ENCODE data around the gene B4GALT7.
"Not testable (repeated sequence)": the region's sequence is repeated elsewhere in the genome, so short reads cannot be mapped to it uniquely, and the experiment has no call there.

B4GALT7 gene

GRCh38 chr5:177599731-177600507 lies at the start of gene B4GALT7:
B4GALT7 (plus strand) TSS chr5:177600132; CDS start chr5:177600211, 79 bp downstream.
- peak; percentile 71 to 84 (median 83) for DNase-seq (ENCODE audit: low read depth in 2 of 3, low spot score in 2 of 3)

GRCh38 chr5:177552839-177553455 lies 47.0 kb upstream of the B4GALT7 start:
- no peak for DNase-seq (ENCODE audit: low read depth in 2 of 3, low spot score in 2 of 3)

DNA sequence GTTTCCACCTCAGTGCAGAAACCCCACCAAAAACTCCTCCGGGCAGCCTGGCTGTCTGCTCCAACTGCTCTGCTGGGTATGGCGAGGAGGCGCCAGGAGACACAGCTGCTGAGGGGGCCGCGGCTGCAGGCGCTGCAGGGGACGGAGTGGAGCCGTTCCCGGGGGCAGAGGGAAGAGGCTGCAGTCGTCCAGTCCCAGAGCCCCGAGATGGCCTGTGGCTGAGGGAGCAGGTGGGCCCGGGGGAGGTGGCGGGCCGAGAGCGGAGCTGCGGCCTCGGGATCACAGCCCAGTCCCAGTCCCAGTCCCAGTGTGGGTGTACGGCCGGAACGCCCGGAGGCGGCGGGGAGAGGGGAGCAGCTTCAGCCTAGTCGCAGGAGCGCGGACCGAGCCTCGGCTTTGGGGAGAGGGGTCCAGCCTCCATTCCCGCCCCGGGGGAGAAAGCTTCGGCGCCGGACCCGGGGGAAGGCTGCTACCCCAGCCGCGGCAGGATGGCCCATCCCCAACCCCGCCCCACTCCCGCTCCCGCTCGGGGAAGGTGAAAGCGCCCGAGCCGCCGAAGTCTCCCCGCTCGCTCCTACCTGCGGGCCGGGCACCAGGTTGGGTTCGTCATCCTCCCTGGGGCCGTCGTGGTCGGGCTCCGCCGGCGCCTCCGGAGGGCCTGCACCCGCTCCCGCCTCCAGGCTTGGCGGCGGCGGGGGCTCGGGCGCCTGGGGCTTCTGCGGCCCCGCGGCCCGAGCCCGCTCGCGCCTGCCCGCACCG lies 46.1 kb upstream of the B4GALT7 start:
- peak in 2 of 3 experiments; percentile 8 to 29 for DNase-seq (ENCODE audit: low read depth in 2 of 3, low spot score in 2 of 3)

DNA sequence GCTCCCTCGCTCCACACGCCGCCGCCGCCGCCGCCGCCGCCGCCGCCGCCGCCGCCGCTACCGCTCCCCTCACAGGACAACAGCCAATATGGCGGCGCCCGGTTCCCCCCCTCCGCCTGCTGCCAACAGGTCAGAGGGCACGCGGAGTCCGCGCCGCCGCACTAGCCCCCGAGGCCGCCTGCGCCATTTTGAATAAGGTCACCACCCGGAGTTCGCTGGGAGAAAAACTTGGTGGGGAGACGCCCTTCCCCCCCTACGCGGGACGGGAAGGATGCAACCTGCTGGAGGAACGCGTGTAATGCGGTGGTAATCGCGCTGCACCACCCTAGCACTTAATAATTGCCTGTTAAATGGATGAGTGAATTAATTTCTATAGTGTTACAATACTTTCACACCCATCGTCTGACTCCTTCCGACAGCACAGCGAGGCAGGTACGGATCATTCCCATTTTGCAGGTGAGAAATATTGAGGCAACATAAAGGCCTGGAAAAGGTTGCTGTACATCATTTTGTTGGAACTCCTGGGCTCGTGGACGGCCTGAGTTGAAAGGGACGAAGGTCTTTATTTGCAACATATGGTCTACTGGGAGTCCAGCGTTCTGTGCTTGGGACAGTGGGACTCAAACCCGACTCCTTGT lies 45.3 kb upstream of the B4GALT7 start, which contains the start of gene FAM193B:
FAM193B (minus strand) TSS at position 90 of the 638 bp plus-strand sequence. CDS start 105 bp downstream, outside the sequence.
- peak; percentile 81 to 91 (median 90) for DNase-seq (ENCODE audit: low read depth in 2 of 3, low spot score in 2 of 3)

DNA sequence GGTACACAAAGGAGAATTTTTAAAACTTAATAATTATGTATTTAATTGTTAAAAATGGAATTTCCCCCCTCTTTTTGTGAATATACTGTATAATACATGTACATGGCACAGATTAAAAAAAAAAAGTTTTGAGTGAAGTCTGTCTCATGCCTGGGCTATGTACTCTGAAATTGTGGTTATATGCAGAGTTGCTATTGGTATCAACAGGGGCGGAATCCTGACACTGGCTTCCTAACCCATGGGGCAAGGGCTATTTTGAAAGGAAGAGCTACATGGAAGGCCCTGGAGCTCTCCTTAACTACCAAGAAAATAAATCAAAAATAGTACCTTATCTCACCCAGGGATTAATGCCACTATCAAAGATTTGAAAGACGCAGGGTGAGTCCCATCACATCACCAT lies 44.7 kb upstream of the B4GALT7 start:
- DNase-seq (ENCODE audit: low read depth in 2 of 3, low spot score in 2 of 3), result no peak

GRCh38 chr5:177555665-177556064 lies 44.3 kb upstream of the B4GALT7 start:
- DNase-seq (ENCODE audit: low read depth in 2 of 3, low spot score in 2 of 3), result no peak

DNA sequence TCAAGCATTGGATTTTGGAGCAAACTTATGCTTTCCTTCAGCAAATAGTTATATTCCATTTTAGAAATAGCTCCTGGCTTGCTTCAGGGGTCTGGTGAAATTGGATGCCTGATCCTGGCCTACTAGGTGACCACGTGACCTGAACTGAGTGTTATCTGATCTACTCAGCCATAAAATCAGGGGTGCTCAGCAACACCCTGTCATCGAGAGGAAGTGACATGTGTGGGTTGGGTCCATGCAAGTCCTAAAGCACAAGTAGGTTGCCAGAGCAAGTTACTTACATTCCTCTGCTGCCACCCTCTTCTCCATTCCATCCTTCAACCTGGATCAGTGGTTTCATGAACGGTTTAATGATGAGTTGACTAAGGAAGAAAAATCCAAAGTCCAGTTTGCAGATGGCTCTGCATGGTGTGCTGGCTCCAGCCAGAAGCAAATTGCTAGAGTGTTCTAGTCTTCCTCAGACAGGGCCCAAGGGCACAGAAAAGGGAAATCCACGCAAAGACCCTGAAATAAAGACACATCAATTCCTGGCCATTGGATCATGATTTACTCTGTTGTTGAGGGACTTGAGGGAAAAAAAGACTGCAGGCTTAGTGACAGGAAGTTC lies 42.8 kb upstream of the B4GALT7 start:
- DNase-seq (ENCODE audit: low read depth in 2 of 3, low spot score in 2 of 3), result no peak

DNA sequence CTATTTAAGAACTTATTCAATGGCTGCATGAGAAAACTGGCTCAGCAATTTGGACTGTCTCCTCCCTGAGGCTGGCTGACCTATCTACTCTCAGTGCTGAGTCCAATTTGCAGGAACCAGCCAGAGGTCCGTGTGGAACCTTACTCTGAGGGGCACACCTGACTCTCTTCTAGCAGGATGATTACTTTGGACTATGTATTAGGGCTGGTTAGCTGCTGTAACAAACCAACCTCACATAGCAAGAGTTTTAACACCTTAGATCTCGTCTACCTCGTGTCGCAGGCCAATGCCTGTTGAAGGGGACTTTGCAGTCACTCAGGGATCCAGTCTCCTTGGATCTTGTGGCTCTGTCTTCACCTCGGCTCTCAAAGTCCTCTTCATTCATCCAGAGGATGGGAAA lies 42.1 kb upstream of the B4GALT7 start:
- no peak for DNase-seq (ENCODE audit: low read depth in 2 of 3, low spot score in 2 of 3)

GRCh38 chr5:177559446-177559941 lies 40.4 kb upstream of the B4GALT7 start:
- DNase-seq (ENCODE audit: low read depth in 2 of 3, low spot score in 2 of 3), result not testable (repeated sequence)

- DNase-seq (ENCODE audit: low read depth in 2 of 3, low spot score in 2 of 3), result no peak
These were observed 34.9 kb upstream of the B4GALT7 start for GRCh38 chr5:177565046-177565445.

DNA sequence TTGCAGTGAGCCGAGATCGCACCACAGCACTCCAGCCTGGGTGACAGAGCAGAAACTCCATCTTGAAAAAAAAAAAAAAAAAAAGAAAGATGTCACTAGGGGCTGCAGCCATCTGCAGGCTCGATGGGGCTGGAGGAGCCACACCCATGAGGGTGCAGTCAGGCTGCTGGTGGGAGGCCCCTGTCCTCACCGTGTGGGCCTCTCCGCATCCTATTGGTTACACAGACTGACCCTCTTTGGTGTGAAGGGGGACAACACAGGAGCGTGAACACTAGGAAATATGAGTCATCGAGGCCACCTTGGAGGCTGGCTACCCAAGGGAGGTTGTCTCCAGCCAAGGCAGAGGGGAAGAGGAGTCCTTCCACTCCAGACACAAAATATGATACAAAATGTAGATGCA lies 31.6 kb upstream of the B4GALT7 start:
- no peak for DNase-seq (ENCODE audit: low read depth in 2 of 3, low spot score in 2 of 3)

GRCh38 chr5:177569894-177570293 lies 30.0 kb upstream of the B4GALT7 start:
- no peak for DNase-seq (ENCODE audit: low read depth in 2 of 3, low spot score in 2 of 3)

GRCh38 chr5:177575488-177575887 lies 24.4 kb upstream of the B4GALT7 start:
- no peak for DNase-seq (ENCODE audit: low read depth in 2 of 3, low spot score in 2 of 3)

- no peak for DNase-seq (ENCODE audit: low read depth in 2 of 3, low spot score in 2 of 3)
These were observed 23.8 kb upstream of the B4GALT7 start for GRCh38 chr5:177576169-177576568.

DNA sequence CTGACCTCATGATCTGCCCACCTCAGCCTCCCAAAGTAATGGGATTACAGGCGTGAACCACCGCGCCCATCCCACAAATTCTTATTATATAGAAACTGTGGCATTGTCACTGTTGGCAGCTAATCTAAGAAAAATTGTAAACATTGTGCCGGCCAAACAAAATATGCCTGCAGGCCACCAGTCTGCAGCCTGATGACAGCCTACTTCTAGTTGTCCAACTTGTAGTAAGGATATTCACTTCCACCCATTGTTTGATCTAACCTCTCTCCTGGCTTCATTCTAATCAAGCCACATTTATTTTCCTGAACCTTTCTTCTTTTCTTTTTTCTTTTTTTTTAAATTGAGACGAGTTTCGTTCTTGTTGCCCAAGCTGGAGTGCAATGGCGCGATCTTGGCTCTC lies 21.6 kb upstream of the B4GALT7 start:
- no peak for DNase-seq (ENCODE audit: low read depth in 2 of 3, low spot score in 2 of 3)

GRCh38 chr5:177588413-177588909 lies 11.5 kb upstream of the B4GALT7 start:
- no peak for DNase-seq (ENCODE audit: low read depth in 2 of 3, low spot score in 2 of 3)

DNA sequence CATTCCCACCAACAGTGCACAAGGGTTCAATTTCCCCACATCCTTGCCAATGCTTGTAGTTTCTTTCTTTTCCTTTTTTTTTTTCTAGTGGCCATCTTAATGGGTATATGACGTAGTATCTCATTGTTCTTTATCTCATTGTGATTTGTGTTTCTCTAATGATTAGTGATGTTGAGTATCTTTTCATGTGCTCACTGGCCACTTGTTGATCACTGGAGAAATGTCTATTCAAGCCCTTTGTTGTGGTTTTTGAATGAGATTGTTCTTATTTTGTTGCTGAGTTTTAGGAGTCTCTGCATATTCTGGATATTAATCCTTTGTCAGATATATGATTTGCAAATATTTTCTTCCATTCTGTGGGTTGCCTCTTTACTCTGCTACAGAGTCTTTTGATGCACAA lies 9.5 kb upstream of the B4GALT7 start:
- DNase-seq (ENCODE audit: low read depth in 2 of 3, low spot score in 2 of 3), result no peak

- no peak for DNase-seq (ENCODE audit: low read depth in 2 of 3, low spot score in 2 of 3)
These were observed 8.3 kb upstream of the B4GALT7 start for GRCh38 chr5:177591690-177592009.

DNA sequence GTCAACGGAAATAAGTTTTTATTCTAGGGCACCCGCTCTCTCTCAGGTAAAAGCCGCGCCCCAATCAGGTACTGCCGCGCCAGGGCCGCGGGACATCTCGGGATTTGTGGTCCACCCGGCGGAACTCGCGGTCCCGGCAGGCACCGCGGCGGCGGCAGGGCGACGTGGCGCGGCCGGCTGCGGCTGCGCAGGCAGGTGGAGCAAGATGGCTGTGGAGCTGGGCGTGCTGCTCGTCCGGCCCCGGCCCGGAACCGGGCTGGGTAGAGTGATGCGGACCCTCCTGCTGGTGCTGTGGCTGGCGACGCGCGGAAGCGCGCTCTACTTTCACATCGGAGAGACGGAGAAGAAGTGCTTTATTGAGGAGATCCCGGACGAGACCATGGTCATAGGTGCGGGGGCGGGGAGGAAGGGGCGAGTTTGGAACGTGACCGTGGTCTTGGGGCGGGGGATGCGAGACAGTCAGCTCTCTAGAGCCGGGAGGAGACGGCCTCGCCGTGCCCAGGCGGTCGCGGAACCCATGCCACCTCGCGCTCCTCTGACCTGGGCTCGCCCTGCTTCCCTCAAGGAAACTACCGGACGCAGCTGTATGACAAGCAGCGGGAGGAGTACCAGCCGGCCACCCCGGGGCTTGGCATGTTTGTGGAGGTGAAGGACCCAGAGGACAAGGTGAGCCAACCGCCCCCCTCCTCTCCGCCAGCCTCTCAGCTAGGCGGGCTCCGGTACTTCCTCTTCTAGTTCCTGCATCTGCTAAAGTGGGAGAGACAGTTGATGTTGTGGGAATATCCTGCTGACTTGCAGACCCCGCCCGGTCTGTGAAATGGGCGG lies 7.7 kb upstream of the B4GALT7 start, which contains the start of gene TMED9:
TMED9 (plus strand) TSS at position 194 of the 825 bp plus-strand sequence; CDS start at position 206, 12 bp downstream.
- peak; percentile 71 to 80 (median 78) for DNase-seq (ENCODE audit: low read depth in 2 of 3, low spot score in 2 of 3)

DNA sequence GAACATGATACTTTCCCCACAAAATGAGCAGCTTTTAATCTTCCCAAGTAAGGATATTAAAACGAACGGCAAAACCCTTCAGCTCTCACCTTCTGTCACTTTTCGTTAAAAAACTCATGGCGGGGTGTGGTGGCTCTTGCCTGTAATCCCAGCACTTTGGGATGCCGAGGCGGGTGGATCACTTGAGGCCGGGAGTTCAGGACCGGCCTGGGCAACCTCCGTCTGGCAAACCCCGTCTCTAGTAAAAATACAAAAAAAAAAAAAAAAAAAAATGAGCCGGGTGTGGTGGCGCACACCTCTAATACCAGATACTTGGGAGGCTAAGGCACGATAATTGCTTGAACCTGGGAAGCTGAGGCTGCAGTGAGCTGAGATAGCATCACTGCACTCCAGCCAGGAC lies 7.0 kb upstream of the B4GALT7 start:
- DNase-seq (ENCODE audit: low read depth in 2 of 3, low spot score in 2 of 3), result no peak

Measured in activated CD8-positive, alpha-beta memory T cell treated with anti-CD3 and anti-CD28 coated beads for 48 hours (primary cell).